B cell (primary cell): ENCODE results near the gene FUS. TPM values are rescaled to one million over a fixed set of nuclear protein-coding genes. Genes with fewer than 3 reads are reported as not detected.

Experiments
- ATAC-seq: fragments of 200-7000 bp; cut with Tn5 transposase; one replicate; pipeline ENCODE4 v1.10.0; 2021; ENCODE audit warnings: low read depth, mild to moderate bottlenecking, moderate number of reproducible peaks, moderate library complexity
- CTCF ChIA-PET: fragments of 350-600 bp; sonication (Branson Sonifier 250); formaldehyde crosslinking; loops from one replicate; lab custom pipeline; 2021; ENCODE audit warnings: antibody characterized with exemption, inconsistent platforms; lab: Charles Lee
- POLR2A ChIA-PET: fragments of 350-600 bp; sonication (Branson Sonifier 250); formaldehyde crosslinking; loops from one replicate; lab custom pipeline; 2021; ENCODE audit warnings: antibody characterized with exemption; lab: Charles Lee
- DNase-seq: peaks from one replicate; pipeline ENCODE4 v3.0.0; 2013
- H2AFZ ChIP-seq: 2 replicates; pipeline ENCODE4 v1.6.1; 2012; ENCODE audit warnings: mild to moderate bottlenecking, low read depth, low read length; ENCODE audit not compliant: insufficient read depth, poor library complexity, severe bottlenecking
- H3K27ac ChIP-seq, 2 donors: 1 replicate in 1 of 2; 2 replicates in 1 of 2; pipeline ENCODE4 v1.5.1; 2012 to 2013; ENCODE audit warnings: low read length in 2 of 2, mild to moderate bottlenecking in 2 of 2, moderate library complexity in 1 of 2
- H3K27me3 ChIP-seq, 4 experiments: fragments of 200-600 bp in 1 of 4; sonication (generic) in 1 of 4; replicated peaks in 1 of 4; 1 replicate in 2 of 4; 2 replicates in 2 of 4; pipeline versions ENCODE4 v1.6.1 to v1.7.0; 2013 to 2016; ENCODE audit warnings: low read length in 3 of 4, mild to moderate bottlenecking in 2 of 4, mixed read lengths in 1 of 4, moderate library complexity in 1 of 4; ENCODE audit not compliant: insufficient read depth in 4 of 4, control insufficient read depth in 3 of 4; ENCODE audit errors: control extremely low read depth in 1 of 4
- H3K36me3 ChIP-seq, 2 experiments: replicated peaks in 1 of 2; 1 replicate in 1 of 2; 2 replicates in 1 of 2; pipeline versions ENCODE4 v1.6.1 to v1.7.1; 2013; ENCODE audit warnings: low read length in 1 of 2; ENCODE audit not compliant: insufficient read depth in 2 of 2, control insufficient read depth in 1 of 2; ENCODE audit errors: control extremely low read depth in 1 of 2, extremely low read depth in 1 of 2
- H3K4me1 ChIP-seq, 2 donors: fragments of 200-600 bp in 1 of 2; sonication (generic) in 1 of 2; 1 replicate in 1 of 2; 2 replicates in 1 of 2; pipeline versions ENCODE4 v1.5.1 to v1.6.1; 2013 to 2017; ENCODE audit warnings: low read length in 2 of 2; ENCODE audit not compliant: control insufficient read depth in 2 of 2, insufficient read depth in 2 of 2
- H3K4me2 ChIP-seq: replicated peaks from 2 replicates; pipeline ENCODE3; 2012; ENCODE audit warnings: mild to moderate bottlenecking, low read depth, low read length; ENCODE audit not compliant: poor library complexity, severe bottlenecking
- H3K4me3 ChIP-seq, 5 experiments: fragments of 200-600 bp in 1 of 5; sonication (generic) in 1 of 5; 1 replicate in 3 of 5; 2 replicates in 2 of 5; pipeline versions ENCODE4 v1.5.1 to v1.7.0; 2011 to 2016; ENCODE audit warnings: low read length in 4 of 5, mild to moderate bottlenecking in 4 of 5, low read depth in 2 of 5, control low read depth in 1 of 5, moderate library complexity in 1 of 5; ENCODE audit not compliant: insufficient read depth in 1 of 5; ENCODE audit errors: control extremely low read depth in 1 of 5, extremely low read depth in 1 of 5
- H3K79me2 ChIP-seq: fragments of 200-600 bp; sonication (generic); one replicate; pipeline ENCODE4 v1.6.0; 2016; ENCODE audit warnings: low read length; ENCODE audit not compliant: control insufficient read depth, insufficient read depth
- H3K9ac ChIP-seq: fragments of 200-600 bp; sonication (generic); 2 replicates; pipeline ENCODE4 v1.6.1; 2017; ENCODE audit warnings: mild to moderate bottlenecking, low read length, moderate library complexity
- H3K9me3 ChIP-seq, 3 donors: one replicate each; pipeline versions ENCODE4 v1.6.1 to v1.7.1; 2013; ENCODE audit warnings: low read length in 2 of 3; ENCODE audit not compliant: control insufficient read depth in 2 of 3, insufficient read depth in 1 of 3; ENCODE audit errors: control extremely low read depth in 1 of 3
- H4K20me1 ChIP-seq: 2 replicates; pipeline ENCODE4 v1.6.0; 2012; ENCODE audit warnings: mild to moderate bottlenecking, low read length; ENCODE audit not compliant: insufficient read depth, control insufficient read depth, poor library complexity, severe bottlenecking
- H3K27ac Mint-ChIP-seq: one replicate; pipeline ENCODE4 v1.8.0; 2021; ENCODE audit warnings: mixed read lengths
- H3K27me3 Mint-ChIP-seq: one replicate; pipeline ENCODE4 v1.8.0; 2021; ENCODE audit warnings: mixed read lengths
- H3K4me1 Mint-ChIP-seq: one replicate; pipeline ENCODE4 v1.8.0; 2021; ENCODE audit warnings: mixed read lengths
- H3K4me3 Mint-ChIP-seq: one replicate; pipeline ENCODE4 v1.8.0; 2021; ENCODE audit warnings: mixed read lengths
- H3K9me3 Mint-ChIP-seq: one replicate; pipeline ENCODE4 v1.8.0; 2022; ENCODE audit warnings: mixed read lengths; ENCODE audit not compliant: insufficient read depth
- EZH2 ChIP-seq: IDR thresholded peaks from 2 replicates; pipeline ENCODE4 v1.6.1; 2012; ENCODE audit warnings: borderline replicate concordance, low read depth, mild to moderate bottlenecking, moderate library complexity, low read length; ENCODE audit not compliant: insufficient read depth, poor library complexity, severe bottlenecking
- WGBS: methylation state at CpG from one replicate; pipeline ENCODE4 v1.1.5; 2013; ENCODE audit warnings: missing lambda C conversion rate; ENCODE audit not compliant: insufficient coverage; 5-methylcytosine and 5-hydroxymethylcytosine counted together
- intact Hi-C: fragments of 100-400 bp; cut with micrococcal nuclease; formaldehyde crosslinking; loops from one replicate; pipeline ENCODE4 v1.10.0; 2022
- polyA plus RNA-seq: library from polyadenylated mRNA; depleted of rRNA; stranded (reverse); fragments of >200 nt; gene quantifications from 2 replicates; pipeline ENCODE4 v1.2.3, GENCODE V29; 2012
- total RNA-seq, 2 donors: library from RNA; stranded (reverse); fragments of 120-200 nt in 1 of 2; gene quantifications; 1 replicate in 1 of 2; 2 replicates in 1 of 2; pipeline versions ENCODE4 v1.2.3 to v1.2.4, GENCODE V29; 2013 to 2022
- TF ChIP-seq, protein P1 (sequence below): fragments of 200-600 bp; IDR thresholded peaks from one replicate; pipeline ENCODE4 v1.8.0; 2022; ENCODE audit warnings: antibody characterized with exemption, mild to moderate bottlenecking

Gene FUS
- total and polyA plus RNA-seq, 2 donors (not counting 1 experiment from before 2014, with no cell fraction given): 181 to 597 TPM

DNA sequence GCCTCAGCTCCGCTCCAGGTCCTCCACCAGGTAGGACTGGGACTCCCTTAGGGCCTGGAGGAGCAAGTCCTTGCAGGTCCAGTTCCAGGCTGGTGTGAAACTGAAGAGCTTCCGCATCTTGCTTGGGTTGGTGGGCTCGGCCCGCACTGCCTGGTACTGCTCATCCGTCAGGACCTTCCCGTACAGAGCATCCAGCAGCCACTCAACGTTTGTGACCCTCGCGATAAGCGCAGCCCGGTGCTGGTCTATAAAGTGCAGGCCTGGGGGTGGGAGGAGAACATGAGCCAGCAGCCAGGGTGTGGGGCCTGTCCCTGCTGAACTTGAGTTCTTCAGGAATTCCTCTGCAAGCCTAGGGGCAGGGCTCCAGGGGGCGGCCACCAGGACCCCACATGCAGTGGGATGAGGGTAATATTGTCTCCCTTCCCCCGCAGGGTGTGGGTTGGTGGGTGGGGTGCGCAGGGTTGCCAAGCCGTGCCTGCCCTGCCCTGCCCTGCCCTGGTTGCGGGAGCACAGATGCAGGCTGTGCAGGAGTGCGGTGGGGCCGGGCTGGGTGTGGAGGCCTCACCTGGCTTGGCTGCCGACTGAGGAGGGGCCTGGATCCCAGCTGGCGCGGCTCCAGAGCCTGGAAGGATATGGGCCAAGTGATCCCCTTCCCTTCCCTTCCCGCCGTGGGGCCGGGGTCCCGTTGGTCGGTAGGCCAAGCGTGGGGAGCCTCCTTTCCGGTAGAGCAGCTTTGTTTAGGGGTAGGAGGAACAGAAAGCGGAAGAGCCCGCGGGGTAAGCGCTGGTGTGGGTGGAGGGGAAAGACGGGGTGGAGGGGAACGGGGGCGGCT is 21.9 kb downstream of the FUS start:
- H3K27me3 Mint-ChIP-seq: no peaks in the 10 kb centered on the region
- ATAC-seq (peak; percentile 83), DNase-seq (peak; percentile 85)
- H3K9me3 Mint-ChIP-seq: no peaks in the 10 kb centered on the region
- 13% methylated on average over 27 of the region's 35 CpGs for WGBS
- Histone ChIP-seq H3K27ac (peak overlapping the region; percentile 62 to 73), H2AFZ (peak overlapping the region; percentile 74), H3K9ac (peak overlapping the region; percentile 78), H4K20me1 (peaks cover 30% of the 10 kb centered on the region), H3K9me3 (peaks cover 0 to 4% (median 0%) of the 10 kb centered on the region in 3 donors), H3K36me3 (peaks cover 0 to 20% of the 10 kb centered on the region in 2 experiments), H3K4me3 (peak overlapping the region; percentile 43 to 86 (median 78)), H3K79me2 (peaks cover 15% of the 10 kb centered on the region), H3K4me1 (peaks cover 32 to 48% of the 10 kb centered on the region in 2 donors), H3K4me2 (peak overlapping the region; percentile 90), H3K27me3 (no peaks in the 10 kb centered on the region)
- ChIA-PET POLR2A (interaction anchor here (0.5 to 3.9 kb wide), 15 partner anchors 9 to 1539 kb away, joined by 3 to 36 read pairs (median 6); partner anchors contain the start of genes FUS and KAT8), CTCF (interaction anchor here (0.7 to 4.0 kb wide), 13 partner anchors 10 to 259 kb away, joined by 3 to 35 read pairs (median 5); partner anchors contain the start of genes FUS, PYDC1, TRIM72 and ZNF843)
- peaks cover 57% of the 10 kb centered on the region for H3K4me1 Mint-ChIP-seq
- intact Hi-C loops: loop anchor here (1.0 to 5.0 kb wide), 8 partner anchors 13 to 256 kb away; partner anchors contain the start of genes ARMC5, FUS, TRIM72 and ZNF843
- peak overlapping the region; percentile 92 for H3K4me3 Mint-ChIP-seq
- TF ChIP-seq EZH2: no peak
- TF ChIP-seq, protein P1, sequence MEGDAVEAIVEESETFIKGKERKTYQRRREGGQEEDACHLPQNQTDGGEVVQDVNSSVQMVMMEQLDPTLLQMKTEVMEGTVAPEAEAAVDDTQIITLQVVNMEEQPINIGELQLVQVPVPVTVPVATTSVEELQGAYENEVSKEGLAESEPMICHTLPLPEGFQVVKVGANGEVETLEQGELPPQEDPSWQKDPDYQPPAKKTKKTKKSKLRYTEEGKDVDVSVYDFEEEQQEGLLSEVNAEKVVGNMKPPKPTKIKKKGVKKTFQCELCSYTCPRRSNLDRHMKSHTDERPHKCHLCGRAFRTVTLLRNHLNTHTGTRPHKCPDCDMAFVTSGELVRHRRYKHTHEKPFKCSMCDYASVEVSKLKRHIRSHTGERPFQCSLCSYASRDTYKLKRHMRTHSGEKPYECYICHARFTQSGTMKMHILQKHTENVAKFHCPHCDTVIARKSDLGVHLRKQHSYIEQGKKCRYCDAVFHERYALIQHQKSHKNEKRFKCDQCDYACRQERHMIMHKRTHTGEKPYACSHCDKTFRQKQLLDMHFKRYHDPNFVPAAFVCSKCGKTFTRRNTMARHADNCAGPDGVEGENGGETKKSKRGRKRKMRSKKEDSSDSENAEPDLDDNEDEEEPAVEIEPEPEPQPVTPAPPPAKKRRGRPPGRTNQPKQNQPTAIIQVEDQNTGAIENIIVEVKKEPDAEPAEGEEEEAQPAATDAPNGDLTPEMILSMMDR: no peak
- H3K27ac Mint-ChIP-seq: peak overlapping the region; percentile 95
